Gastrocnemius medialis (tissue), 4 donors: ENCODE data around the gene SMAD6. TPM values are rescaled to one million over a fixed set of nuclear protein-coding genes. Genes with fewer than 3 reads are reported as not detected.

Experiments used
- ATAC-seq, 2 donors: fragments of 150-250 bp; one replicate each; pipeline ENCODE4 v1.9.1; 2016
- DNase-seq, 2 donors: peaks; one replicate each; pipeline ENCODE4 v3.0.0-alpha.2; 2019
- H3K27ac ChIP-seq, 4 donors: fragments of 200-600 bp; sonication (generic); 1 replicate in 1 of 4; 2 replicates in 3 of 4; pipeline ENCODE4 v1.5.1; 2016 to 2018; ENCODE audit warnings: mild to moderate bottlenecking in 2 of 4, moderate library complexity in 1 of 4
- H3K27me3 ChIP-seq, 3 donors: fragments of 200-600 bp; sonication (generic) in 2 of 3; 1 replicate in 1 of 3; 2 replicates in 2 of 3; pipeline versions ENCODE4 v1.5.1 to v1.6.0; 2016 to 2019; ENCODE audit warnings: mild to moderate bottlenecking in 1 of 3, moderate library complexity in 1 of 3
- H3K36me3 ChIP-seq, 2 donors: fragments of 200-600 bp; sonication (generic) in 1 of 2; one replicate each; pipeline ENCODE4 v1.5.1; 2017 to 2018
- H3K4me1 ChIP-seq, 2 donors: fragments of 200-600 bp; sonication (generic) in 1 of 2; one replicate each; pipeline ENCODE4 v1.5.1; 2016 to 2017; ENCODE audit warnings: mild to moderate bottlenecking in 2 of 2
- H3K4me3 ChIP-seq, 4 donors: fragments of 200-600 bp; sonication (generic) in 3 of 4; 1 replicate in 1 of 4; 2 replicates in 3 of 4; pipeline ENCODE4 v1.5.1; 2016 to 2019; ENCODE audit warnings: mild to moderate bottlenecking in 2 of 4
- H3K9me3 ChIP-seq, 3 donors: fragments of 200-600 bp; sonication (generic) in 2 of 3; 1 replicate in 1 of 3; 2 replicates in 2 of 3; pipeline ENCODE4 v1.5.1; 2016 to 2019
- POLR2A ChIP-seq, 2 donors: fragments of 450-650 bp; IDR thresholded peaks; one replicate each; pipeline ENCODE4 v1.6.1; 2017; ENCODE audit warnings: antibody characterized with exemption in 2 of 2, mild to moderate bottlenecking in 2 of 2, moderate library complexity in 2 of 2
- in situ Hi-C, 4 donors: fragments of 200-750 bp; cut with MboI; loops; one replicate each; pipeline versions ENCODE4 v1.15.0 to v1.8.0; 2017; ENCODE audit warnings: low sequenced_read_pairs in 4 of 4
- intact Hi-C: fragments of 100-400 bp; cut with DNase I; formaldehyde crosslinking; loops from one replicate; pipeline ENCODE4 v1.15.1; 2023; ENCODE audit warnings: low total_unique reads
- total RNA-seq, 4 donors: library from RNA; depleted of rRNA; stranded (reverse); fragments of >200 nt; gene quantifications; one replicate each; pipeline versions ENCODE4 v1.1.0 to v1.2.3, GENCODE V29; 2016
- TF ChIP-seq, protein P1 (sequence below), 5 experiments: fragments of 450-650 bp in 3 of 5; fragments of 200-600 bp in 2 of 5; sonication (generic) in 2 of 5; IDR thresholded peaks in 4 of 5; conservative IDR thresholded peaks in 1 of 5; 1 replicate in 4 of 5; 2 replicates in 1 of 5; pipeline ENCODE4 v1.5.1; 2016 to 2019; ENCODE audit warnings: antibody characterized with exemption in 5 of 5, mild to moderate bottlenecking in 3 of 5, moderate library complexity in 3 of 5

SMAD6 gene
- total RNA-seq, 4 donors from 2014 or later = 2.2 to 3.7 (median 2.4) TPM

DNA sequence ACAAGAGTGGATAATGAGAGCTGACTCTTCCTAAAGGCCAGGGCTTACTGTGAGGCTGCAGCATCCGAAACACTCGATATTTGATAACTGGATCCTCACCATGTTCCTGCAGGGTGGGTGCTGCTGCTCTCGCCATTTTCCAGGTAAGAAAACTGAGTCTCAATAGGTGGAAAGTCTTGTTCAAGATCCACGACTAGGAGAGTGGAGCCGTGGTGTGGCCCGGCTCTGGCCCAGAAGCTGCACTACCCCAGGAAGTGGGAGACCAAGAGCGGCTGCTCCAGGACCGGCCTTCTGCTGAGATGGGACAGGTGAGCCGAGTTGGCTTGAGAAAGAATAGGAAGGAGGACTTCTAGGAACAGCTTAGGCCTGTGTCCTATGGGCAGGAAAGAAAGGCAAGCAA, 121.6 kb downstream of the SMAD6 start:
- intact Hi-C loops = no loop called here
- ATAC-seq (no peak), DNase-seq (no peak)
- in situ Hi-C loops = no loop called here
- Histone ChIP-seq H3K9me3 (no peaks in the 10 kb centered on the region), H3K4me1 (no peaks in the 10 kb centered on the region), H3K27me3 (no peaks in the 10 kb centered on the region), H3K27ac (no peak overlapping the region), H3K4me3 (no peak overlapping the region), H3K36me3 (no peaks in the 10 kb centered on the region)
- TF ChIP-seq, protein P1, sequence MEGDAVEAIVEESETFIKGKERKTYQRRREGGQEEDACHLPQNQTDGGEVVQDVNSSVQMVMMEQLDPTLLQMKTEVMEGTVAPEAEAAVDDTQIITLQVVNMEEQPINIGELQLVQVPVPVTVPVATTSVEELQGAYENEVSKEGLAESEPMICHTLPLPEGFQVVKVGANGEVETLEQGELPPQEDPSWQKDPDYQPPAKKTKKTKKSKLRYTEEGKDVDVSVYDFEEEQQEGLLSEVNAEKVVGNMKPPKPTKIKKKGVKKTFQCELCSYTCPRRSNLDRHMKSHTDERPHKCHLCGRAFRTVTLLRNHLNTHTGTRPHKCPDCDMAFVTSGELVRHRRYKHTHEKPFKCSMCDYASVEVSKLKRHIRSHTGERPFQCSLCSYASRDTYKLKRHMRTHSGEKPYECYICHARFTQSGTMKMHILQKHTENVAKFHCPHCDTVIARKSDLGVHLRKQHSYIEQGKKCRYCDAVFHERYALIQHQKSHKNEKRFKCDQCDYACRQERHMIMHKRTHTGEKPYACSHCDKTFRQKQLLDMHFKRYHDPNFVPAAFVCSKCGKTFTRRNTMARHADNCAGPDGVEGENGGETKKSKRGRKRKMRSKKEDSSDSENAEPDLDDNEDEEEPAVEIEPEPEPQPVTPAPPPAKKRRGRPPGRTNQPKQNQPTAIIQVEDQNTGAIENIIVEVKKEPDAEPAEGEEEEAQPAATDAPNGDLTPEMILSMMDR (IDR thresholded peaks at IDR 0.05 in 4 of 5, conservative IDR thresholded peaks at IDR 0.05 in 1 of 5) = no peak
- no peak for TF ChIP-seq POLR2A (IDR thresholded peaks at IDR 0.05)

DNA sequence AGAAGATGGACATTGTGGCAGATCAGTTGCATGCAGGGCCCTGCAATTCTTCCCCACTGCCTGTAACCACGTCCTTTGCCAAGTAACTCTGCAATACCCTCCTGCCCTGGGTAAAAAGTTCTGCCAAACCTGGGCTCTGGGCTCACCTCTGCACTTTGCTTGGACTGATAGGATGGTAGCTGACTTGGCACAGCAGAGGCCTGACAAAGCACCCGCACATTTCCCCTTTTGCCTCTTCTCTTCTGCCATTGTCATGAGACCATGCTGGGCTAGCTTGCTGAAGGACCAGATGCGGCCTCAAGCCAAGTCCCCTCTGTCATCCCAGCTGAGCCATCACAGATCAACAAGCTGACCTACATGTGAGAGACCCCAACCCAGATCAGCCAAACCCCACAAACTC, 122.4 kb downstream of the SMAD6 start:
- no peak for DNase-seq
- no peaks in the 10 kb centered on the region for H3K36me3 ChIP-seq
- H3K27ac ChIP-seq = no peak overlapping the region
- no peak overlapping the region for H3K4me3 ChIP-seq
- in situ Hi-C loops (no loop called here), intact Hi-C loops (no loop called here)
- no peak for ATAC-seq
- H3K9me3 ChIP-seq = no peaks in the 10 kb centered on the region
- TF ChIP-seq, protein P1 (IDR thresholded peaks at IDR 0.05 in 4 of 5, conservative IDR thresholded peaks at IDR 0.05 in 1 of 5) = no peak
- no peak for TF ChIP-seq POLR2A (IDR thresholded peaks at IDR 0.05)
- no peaks in the 10 kb centered on the region for H3K4me1 ChIP-seq
- no peaks in the 10 kb centered on the region for H3K27me3 ChIP-seq

DNA sequence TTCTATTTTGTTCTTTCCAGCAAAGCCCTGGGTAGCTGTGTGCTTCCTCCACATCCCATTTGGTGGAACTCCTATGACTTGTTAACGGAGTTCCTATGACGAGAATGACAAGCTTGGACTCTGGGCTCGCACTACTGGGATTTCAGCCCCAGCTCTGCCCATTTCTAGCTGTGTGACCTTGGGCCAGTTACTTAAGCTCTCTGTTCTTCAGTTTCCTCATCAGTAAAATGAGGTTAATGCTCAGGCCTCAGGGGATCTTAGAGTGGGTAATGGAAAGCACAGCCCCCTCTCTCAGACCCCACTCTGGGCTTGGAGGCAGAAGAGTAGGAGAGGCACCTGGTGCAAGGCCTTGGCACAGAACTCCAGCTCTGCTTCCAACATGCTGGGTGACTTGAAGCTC, 123.1 kb downstream of the SMAD6 start:
- intact Hi-C loops = no loop called here
- ATAC-seq (no peak), DNase-seq (no peak)
- no peaks in the 10 kb centered on the region for H3K36me3 ChIP-seq
- TF ChIP-seq, protein P1 (IDR thresholded peaks at IDR 0.05 in 4 of 5, conservative IDR thresholded peaks at IDR 0.05 in 1 of 5) = no peak
- no peak for TF ChIP-seq POLR2A (IDR thresholded peaks at IDR 0.05)
- in situ Hi-C loops = no loop called here
- no peaks in the 10 kb centered on the region for H3K4me1 ChIP-seq
- H3K27me3 ChIP-seq = no peaks in the 10 kb centered on the region
- no peak overlapping the region for H3K4me3 ChIP-seq
- H3K27ac ChIP-seq = no peak overlapping the region
- H3K9me3 ChIP-seq = no peaks in the 10 kb centered on the region

DNA sequence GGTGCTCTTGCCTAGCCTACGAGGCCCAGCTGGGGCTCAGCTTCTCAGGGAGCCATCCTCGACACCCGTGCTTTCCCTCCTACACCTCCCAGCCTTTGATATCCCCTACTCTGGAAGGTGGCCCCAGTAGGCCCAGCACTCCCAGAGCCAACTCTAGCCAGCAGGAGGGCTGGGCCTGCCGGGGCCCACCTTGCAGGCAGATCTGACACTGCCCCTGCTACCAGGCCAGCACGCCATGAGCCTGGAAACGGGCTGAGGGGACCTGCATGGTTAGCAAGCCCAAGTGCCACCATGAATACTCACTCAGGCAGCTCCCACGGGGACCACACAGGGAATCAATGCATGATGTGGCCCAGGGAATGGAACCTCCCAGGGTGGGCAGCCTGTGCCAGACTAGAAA, 123.7 kb downstream of the SMAD6 start:
- no peaks in the 10 kb centered on the region for H3K4me1 ChIP-seq
- DNase-seq (no peak), ATAC-seq (no peak)
- no peaks in the 10 kb centered on the region for H3K27me3 ChIP-seq
- intact Hi-C loops (no loop called here), in situ Hi-C loops (no loop called here)
- H3K36me3 ChIP-seq = no peaks in the 10 kb centered on the region
- H3K4me3 ChIP-seq = no peak overlapping the region
- TF ChIP-seq POLR2A (IDR thresholded peaks at IDR 0.05) = no peak
- TF ChIP-seq, protein P1 (IDR thresholded peaks at IDR 0.05 in 4 of 5, conservative IDR thresholded peaks at IDR 0.05 in 1 of 5) = no peak
- H3K9me3 ChIP-seq = no peaks in the 10 kb centered on the region
- no peak overlapping the region for H3K27ac ChIP-seq

DNA sequence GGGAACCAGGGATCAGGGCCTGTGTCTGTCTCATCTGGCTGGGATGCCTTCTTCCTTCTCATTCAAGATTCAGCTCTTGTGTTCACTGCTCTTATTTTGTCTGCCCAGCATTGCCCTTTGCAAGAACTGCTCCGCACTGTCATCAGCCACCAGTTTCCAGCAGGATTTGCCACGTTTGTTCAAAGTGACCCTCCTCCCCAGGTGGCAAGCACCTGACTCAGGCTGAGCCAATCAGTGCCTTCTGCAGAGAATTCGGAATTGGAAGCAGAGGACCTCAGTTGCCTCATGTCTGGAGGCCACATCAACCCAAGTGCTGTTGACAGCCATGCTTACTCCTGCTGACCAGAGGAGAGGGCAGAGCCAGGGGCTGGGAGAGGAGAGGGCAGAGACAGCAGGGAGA, 124.5 kb downstream of the SMAD6 start:
- Histone ChIP-seq H3K27me3 (no peaks in the 10 kb centered on the region), H3K27ac (no peak overlapping the region), H3K4me1 (no peaks in the 10 kb centered on the region), H3K9me3 (no peaks in the 10 kb centered on the region), H3K36me3 (no peaks in the 10 kb centered on the region), H3K4me3 (no peak overlapping the region)
- no peak for ATAC-seq
- TF ChIP-seq, protein P1 (IDR thresholded peaks at IDR 0.05 in 4 of 5, conservative IDR thresholded peaks at IDR 0.05 in 1 of 5) = no peak
- no peak for TF ChIP-seq POLR2A (IDR thresholded peaks at IDR 0.05)
- intact Hi-C loops (no loop called here), in situ Hi-C loops (no loop called here)
- no peak for DNase-seq
